Activated T-helper 1 cell treated with anti-CD3 and anti-CD28 coated beads, Interleukin-12 subunit alpha, Interleukin-12 subunit beta, Interleukin-2, Interleukin-4 antibody, amounts not matched to agents 30 ng/mL and 10 ng/mL and 1 ng/mL, durations not matched to agents 14 hours and 24 hours and 36 hours (primary cell): ENCODE data around the gene ACSF3. TPM values are rescaled to one million over a fixed set of nuclear protein-coding genes. Genes with fewer than 3 reads are reported as not detected.

Experiments used
- total RNA-seq: library from RNA; stranded (reverse); gene quantifications from 2 replicates; pipeline ENCODE4 v1.2.3, GENCODE V29; 2022

The ACSF3 gene
- total RNA-seq, 1 donor from 2014 or later = 37.0 TPM

Other genes starting within 250 kb of the ACSF3 start
- 21.9 and 23.8 TPM in 2 replicates for gene GALNS, start 236.9 kb upstream of the ACSF3 start, total RNA-seq
- gene TRAPPC2L, start 236.7 kb upstream of the ACSF3 start, total RNA-seq = 63.1 and 65.4 TPM in 2 replicates
- not detected in 2 replicates for gene PABPN1L, start 227.2 kb upstream of the ACSF3 start, total RNA-seq
- 0.05 TPM in 1 of 2 replicates, not detected in the other for gene CBFA2T3, start 116.6 kb upstream of the ACSF3 start, total RNA-seq
- gene CDH15, start 77.9 kb downstream of the ACSF3 start, total RNA-seq = not detected in 2 replicates
- gene SLC22A31, start 106.7 kb downstream of the ACSF3 start, total RNA-seq = 1.3 and 2.6 TPM in 2 replicates
- 8.1 and 9.5 TPM in 2 replicates for gene ZNF778, start 123.9 kb downstream of the ACSF3 start, total RNA-seq